COLO668 (cell line): ENCODE results near the gene MDM2.
A peak's percentile ranks its signal among the peaks of the same experiment; 100 is the strongest.
"Not testable (repeated sequence)": the region's sequence is repeated elsewhere in the genome, so short reads cannot be mapped to it uniquely, and the experiment has no call there.

Source experiments
- DNase-seq: peaks from one replicate; lab custom pipeline; 2025; ENCODE audit not compliant: unreplicated experiment; lab: John Stamatoyannopoulos, UW

Gene MDM2

DNA sequence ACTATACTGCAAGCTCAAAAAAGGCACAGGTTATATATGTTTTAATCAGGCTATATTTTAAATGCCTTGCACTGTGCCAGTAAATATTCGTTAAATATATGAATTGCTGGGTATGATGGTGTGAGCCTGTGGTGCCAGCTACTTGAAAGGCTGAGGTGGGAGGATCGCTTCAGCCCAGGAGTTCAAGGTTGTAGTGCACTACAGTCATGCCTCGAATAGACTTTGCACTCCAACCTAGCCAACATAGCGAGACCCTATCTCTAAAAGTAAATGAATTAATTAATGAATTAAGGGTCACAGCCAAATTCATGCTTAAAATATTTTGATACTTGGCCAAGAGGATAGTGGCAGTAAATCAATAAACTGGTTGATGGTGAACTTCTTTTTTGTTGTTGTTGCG lies 22.2 kb upstream of the MDM2 start:
- DNase-seq, result no peak

DNA sequence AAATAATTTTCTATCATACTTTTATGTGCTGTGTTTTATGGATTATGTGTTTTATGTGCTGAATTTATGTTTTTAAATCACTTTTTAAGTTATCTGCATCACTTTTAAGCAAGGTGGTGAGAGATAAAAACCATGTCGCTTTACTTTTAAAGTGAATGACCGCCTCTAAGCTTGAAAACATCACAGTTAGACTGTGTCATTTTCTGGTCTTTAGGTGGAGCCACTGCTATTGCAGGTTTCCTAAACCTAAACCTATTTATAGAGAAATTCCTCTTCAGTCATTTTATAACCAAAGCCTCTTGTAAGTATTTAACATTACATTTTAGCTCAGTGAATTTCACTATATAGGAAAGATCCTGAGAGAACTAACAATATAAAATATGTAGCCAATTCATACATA lies 21.0 kb upstream of the MDM2 start:
- DNase-seq, result no peak

DNA sequence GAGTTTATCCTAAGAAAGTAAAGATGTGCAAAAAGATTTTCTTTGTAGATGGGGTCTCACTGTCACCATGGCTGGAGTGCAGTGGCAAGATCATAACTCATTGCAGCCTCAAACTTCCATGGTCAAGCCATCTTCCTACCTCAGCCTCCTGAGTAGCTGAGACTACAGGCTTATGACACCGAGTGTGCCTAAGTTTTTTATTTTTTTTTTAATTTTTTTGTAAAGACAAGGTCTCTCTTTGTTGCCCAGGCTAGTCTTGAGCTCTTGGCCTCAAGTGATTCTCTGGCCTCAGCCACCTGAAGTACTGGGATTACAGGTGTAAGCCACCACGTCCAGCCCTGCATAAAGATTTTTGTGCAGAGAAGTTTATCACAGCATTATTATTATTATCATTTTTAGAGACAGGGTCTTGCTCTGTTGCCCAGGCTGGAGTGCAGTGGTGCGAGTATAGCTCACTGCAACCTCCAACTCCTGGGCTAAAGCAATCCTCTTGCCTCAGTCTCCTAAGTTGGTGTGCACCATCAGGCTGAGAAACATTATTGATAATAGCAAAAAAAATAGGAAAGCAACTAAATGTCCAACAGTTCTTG lies 19.3 kb upstream of the MDM2 start:
- no peak for DNase-seq

DNA sequence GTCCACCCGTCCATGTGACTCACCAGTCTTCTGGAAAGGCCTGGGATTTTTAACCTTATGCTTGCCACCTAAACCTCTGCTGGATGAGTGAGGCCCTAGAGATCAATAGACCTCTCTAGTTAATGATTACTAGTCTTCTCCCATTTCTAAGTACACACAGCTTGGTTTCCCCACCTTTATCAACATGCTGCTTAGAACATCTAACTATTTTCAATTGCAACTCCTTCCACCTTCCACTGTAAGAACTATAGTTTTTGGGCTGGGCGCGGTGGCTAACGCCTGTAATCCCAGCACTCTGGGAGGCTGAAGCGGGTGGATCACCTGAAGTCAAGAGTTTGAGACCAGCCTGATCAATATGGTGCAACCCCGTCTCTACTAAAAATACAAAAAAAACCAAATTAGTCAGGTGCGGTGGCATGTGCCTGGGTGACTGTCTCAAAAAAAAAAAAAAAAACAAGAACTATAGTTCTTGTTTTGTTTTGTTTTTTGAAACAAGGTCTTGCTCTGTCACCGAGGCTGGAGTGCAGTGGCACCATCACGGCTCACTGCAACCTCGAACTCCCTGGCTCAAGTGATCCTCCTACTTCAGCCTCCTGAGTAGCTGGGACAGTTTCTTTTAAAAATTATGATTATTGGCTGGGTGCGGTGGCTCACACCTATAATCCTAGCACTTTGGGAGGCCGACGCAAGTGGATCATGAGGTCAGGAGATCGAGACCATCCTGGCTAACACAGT lies 18.7 kb upstream of the MDM2 start:
- peak; percentile 27 for DNase-seq

DNA sequence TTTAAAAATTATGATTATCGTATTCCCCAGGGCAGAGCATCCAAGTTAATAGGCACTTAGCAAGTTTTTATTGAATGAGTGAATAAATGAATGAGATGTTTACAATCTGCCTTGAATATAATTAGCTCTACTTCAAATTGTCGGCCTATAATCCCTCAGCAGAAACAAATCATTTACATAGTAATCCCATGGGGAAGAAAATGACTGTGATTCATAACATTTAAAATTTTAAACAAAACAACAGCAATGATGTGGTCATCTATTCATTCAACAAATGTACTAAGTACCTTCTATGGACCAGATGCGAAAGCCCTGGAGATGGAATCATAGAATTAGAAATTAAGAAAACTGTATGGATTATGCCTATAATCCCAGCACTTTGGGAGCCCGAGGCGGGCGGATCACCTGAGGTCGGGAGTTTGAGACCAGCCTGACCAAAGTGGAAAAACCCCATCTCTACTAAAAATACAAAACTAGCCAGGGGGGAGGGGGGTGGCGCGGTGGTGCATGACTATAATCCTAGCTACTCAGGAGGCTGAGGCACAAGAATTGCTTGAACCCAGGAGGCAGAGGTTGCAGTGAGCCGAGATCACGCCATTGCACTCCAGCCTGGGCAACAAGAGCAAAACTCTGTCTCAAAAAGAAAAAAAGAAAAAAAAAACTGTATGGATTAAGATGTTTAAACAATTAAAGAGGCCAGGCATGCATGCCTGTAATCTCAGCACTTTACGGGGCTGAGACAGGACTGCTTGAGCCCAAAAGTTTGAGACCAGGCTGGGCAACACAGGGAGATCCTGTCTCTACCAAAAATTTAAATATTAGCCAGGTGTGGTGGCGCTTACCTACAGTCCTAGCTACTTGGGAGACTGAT lies 17.7 kb upstream of the MDM2 start:
- DNase-seq, result no peak

DNA sequence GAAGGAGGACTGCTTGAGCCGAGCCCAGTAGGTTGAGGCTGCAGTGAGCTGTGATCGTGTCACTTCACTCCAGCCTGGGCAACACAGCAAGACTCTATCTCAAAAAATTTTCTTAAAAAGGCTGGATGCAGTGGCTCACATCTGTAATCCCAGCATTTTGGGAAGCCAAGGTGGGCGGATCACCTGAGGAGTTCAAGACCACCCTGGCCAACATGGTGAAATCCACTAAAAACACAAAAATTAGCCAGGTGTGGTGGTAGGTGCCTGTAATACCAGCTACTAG lies 17.1 kb upstream of the MDM2 start:
- DNase-seq, result no peak

DNA sequence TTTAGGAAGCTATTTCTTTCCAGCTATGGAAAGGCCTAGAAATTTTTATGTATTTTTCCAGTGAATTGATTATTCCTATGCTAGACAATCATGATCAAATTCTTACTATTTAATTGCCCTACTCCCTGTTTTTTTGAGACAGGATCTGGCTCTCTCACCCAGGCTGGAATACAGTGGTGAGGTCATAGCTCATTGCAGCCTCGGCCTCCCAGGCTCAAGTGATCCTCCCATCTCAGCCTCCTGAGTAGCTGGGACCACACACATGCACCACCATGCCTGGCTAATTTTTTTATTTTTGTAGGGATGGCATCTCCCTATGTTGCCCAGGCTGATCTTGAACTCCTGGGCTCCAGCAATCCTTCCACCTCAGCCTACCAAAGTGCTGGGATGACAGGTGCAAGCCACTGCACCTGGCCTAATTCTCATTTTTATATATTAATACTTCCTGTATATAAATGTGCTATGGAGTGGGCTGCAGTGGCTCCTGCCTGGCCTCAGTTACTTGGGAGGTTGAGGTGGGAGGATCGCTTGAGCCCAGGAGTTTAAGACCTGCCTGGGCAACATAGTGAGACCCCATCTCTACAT lies 16.0 kb upstream of the MDM2 start:
- no peak for DNase-seq

DNA sequence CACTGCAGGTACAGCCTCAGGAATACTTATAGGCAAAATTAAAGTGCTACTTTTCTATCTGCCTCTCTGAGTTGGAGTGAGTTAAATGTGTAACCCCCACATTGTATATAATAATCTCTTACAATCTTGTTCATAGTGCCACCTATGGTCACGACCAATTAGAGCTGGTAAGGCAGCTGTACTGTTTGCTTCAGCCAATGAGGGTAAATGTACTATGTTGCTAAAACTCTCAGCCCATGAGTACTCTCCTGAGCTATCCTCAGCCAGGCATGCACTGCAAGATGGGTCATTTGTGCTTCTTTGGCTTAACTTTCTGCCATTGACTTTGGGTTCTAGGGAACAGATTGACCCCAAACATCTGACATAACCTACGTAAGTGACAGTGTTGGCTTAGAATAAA lies 15.0 kb upstream of the MDM2 start:
- DNase-seq, result no peak

DNA sequence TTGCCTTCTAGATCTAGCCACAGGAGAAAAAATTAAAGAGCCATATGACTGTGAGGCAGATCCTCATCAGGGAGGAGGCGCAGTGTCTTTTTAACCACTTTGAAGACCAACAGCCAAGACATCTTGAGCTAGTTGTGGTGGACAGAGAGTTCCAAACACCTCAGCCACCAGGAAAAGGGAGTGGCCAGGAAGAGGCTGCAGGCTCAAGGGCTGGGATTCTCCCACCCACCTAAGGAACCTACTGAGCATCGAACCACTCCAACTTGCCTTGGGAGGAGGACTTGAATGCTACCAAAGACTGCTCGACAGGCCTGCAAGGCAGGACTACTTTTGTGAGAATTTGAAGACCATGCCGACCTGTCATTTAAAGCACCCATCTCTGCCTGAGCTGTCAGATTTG lies 14.5 kb upstream of the MDM2 start:
- DNase-seq, result no peak

DNA sequence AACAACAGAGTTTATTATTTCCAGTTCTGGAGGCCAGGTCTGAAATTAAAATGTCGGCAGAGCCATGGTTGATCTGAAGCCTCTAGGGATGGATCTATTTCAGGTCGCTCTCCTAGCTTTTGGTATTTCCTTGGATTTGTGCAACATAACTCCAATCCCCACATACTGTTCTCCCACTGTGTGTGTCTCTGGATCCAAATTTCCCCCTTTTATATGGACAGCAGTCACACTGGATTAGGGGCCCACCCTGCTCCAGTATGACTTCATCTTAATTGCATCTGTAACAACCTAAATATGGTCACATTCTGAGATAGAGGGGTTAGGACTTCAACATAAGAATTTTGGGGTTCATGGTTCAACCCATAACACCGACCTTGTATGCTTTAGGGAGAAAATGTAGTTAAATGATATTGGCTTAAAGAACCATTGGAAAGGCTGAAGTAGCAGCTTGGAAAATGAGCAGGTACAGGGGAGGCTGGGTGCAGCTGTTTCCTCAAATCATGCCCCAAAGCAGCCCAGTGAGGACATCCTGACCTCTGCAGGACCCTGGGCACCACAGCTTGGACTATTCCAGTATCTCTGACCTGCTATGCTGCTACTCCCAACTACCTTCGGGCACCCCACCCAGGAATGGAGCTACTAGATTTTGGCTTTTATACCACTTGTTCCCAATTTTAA lies 13.9 kb upstream of the MDM2 start:
- no peak for DNase-seq

DNA sequence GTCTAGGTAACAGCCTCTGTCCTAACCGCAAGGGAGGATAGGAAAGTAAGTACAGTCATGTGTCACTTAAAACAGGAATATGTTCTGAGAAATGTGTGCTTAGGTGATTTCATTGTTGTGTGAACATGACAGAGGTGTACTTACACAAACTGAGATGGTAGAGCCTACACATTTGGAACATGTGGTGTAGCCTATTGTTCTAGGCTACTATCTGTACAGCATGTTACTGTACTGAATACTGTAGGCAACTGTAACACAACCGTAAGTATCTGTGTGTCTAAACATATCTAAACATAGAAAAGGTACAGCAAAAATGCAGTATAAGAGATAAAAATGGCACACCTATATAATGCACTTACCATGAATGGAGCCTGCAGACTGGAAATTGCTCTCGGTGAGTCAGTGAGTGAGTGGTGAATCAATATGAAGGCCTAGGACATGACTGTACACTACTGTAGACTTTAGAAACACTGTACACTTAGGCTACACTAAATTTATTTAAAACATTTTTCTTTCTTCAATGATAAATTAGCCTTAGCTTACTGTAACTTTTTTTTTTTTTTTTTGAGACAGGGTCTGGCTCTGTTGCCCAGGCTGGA lies 13.2 kb upstream of the MDM2 start:
- DNase-seq, result no peak

DNA sequence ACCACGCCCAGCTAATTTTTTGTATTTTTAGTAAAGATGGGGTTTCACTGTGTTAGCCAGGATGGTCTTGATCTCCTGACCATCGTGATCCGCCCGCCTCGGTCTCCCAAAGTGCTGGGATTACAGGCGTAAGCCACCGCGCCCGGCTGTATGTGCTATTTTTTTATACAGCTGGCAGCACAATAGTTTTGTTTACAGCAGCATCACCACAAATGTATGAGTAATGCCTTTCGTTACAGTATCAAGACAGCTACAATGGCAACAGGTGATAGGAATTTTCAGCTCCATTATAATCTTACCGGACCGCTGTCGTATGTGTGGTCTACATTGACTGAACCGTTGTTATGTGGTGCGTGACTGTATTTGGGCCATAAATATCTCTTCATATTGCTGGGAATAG lies 11.6 kb upstream of the MDM2 start:
- no peak for DNase-seq

DNA sequence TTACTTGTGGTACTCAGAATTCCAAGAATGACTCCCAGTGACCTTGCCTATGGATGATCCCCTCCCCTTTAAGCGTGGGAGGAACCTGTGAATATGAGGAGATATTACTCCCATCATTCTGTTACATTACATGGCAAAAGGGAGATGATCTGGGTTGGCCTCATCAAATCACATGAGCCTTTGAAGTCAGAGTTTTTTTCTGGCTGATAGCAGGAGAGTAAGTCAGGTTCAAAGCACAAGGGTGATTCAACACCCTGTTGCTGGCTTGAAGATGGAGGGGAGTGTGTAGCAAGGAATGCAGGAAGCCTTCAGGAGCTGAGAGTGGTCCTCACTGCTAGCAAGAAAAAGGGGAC lies 9.1 kb upstream of the MDM2 start:
- DNase-seq, result no peak

DNA sequence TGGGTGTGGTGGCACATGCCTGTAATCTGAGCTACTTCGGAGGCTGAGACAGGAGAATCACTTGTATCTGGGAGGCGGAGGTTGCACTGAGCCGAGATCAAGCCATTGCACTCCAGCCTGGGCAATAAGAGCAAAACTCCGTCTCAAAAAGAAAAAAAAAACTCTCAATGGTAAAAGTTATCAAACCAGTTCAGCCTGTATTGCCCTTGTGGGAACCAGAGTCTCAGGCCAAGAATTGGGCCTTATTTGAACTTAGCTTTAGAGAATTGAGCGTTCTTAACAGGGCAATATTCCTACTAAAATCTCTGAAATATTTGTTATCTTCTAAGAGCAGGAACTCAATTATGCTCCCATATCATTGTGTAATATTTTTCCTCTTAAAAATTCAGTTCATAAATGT lies 7.7 kb upstream of the MDM2 start:
- DNase-seq, result no peak

DNA sequence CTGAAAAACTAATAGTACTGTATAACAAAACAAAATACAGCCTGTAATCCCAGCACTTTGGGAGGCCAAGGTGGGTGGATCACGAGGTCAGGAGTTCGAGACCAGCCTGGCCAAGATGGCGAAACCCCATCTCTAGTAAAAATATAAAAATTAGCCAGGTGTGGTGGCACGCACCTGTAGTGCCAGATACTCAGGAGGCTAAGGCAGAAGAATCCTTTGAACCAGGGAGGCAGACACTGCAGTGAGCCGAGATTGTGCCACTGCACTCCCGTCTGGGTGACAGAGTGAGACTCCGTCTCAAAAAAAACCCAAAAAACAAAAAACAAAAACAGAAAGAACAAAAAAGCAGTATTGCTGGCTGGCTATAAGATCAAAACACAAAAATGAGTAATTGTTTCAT lies 6.9 kb upstream of the MDM2 start:
- DNase-seq, result not testable (repeated sequence)

DNA sequence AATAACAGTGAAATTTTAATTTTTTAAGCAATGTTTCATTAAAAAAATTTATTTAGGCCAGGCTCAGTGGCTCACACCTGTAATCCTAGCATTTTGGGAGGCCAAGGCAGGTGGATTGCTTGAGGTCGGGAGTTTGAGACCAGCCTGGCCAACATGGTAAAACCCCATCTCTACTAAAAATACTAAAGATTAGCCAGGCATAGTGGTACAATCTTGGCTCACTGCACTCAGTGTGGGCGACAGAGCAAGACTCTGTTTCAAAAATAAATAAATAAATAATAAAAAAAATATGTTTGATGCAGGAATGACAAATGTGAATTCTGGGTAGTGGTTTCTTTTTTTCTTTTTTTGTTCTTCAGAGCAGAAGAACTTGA lies 5.6 kb upstream of the MDM2 start:
- not testable (repeated sequence) for DNase-seq

DNA sequence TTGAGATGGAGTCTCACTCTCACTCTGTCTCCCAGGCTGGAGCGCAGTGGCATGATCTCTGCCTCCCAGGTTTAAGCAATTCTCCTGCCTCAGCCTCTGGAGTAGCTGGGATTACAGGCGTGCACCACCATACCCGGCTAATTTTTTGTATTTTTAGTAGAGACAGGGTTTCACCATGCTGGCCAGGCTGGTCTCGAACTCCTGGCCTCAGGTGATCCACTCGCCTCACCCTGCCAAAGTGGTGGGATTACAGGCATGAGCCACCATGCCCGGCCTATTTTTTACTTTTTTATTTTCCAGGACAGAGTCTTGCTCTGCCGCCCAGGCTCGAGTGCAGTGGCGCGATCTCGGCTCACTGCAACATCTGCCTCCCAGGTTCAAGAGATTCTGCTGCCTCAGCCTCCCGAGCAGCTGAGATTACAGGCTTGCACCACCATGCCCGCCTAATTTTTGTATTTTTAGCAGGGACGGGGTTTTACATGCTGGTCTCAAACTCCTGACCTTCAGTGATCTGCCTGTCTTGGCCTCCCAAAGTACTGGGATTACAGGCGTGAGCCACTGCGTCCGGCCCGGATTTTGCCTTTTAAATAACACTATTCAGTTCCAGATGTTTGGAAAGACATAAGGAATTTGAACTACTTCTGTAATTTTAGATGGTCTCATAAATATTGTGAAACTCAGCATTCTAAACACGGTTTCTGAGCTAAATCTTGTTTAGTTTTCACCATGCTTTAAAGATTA lies 4.9 kb upstream of the MDM2 start:
- not testable (repeated sequence) for DNase-seq

DNA sequence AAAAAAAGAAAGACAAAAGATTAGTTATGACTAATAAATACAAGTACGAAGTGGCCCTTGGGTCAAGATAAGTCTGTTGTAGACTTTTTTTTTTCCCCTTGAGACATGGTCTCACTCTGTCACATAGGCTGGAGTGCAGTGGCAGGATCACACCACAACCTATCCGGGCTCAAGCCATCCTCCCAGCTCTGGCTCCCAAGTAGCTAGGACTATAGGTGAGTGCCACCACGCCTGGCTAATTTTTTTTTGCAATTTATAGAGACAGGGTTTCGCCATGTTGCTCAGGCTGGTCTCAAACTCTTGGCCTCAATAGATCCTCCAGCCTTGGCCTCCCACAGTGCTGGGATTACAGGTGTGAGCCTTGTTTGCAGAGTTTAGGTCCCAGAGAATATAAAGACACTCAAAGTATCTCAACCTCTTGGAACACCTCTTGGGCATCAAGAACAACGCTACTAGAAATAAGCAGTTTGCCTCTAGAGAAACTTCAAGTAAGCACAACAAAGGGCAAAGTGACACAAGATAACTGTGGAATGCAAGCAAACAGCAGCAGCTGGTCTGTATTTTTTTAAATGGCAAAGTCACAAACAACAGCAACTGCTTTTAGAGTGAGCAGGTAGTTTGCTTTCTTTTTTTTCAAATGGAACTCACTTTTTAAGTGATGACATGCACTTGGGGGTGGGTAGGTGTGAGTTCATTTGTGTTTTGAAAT lies 3.9 kb upstream of the MDM2 start:
- no peak for DNase-seq

DNA sequence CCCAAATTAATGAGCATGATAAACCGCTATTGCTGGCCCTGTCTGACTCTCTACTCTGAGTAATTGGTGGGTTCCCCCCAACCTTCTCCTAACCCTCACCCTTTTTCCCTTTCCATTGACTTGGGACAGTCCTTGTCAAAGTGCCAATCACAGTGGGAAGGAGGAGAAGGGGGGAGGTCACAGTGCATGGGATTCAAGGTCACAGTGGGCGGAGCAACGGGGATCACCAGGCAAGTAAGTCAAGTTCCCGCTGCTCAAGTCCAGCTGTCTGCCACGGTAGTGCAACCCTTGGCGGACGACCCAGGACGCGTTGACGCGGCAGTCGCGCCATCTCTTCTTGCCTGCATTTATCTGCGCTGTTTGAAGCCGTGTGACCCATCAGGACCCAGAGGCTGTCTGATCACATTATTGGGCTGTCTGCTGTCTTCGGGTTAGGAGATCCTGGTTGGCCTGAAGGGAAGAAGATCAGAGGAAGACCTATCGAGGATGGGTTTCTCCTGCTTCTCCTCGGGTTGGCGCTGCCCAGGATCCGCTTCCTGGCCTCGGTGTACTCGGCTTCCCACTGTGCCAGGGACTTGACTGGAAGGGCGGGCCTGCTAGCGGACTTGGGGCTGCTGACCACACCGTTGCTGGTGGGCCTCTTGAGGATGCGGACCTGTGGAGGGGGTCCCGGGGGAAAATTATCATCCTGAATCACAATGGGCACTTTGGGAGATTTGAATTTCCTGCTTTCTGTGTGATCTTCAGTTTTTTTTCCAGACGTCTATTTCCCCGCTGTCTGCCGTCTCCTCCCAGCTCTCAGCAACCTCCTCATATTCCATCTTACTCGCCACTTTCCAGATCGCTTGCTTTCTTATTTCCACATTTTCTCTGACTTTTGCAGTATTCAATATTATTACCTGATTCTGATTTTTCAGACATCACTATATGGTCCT lies 3.1 kb upstream of the MDM2 start:
- no peak for DNase-seq
